ENCODE measurements around the gene GRIK1.
"Not testable (repeated sequence)": the region's sequence is repeated elsewhere in the genome, so short reads cannot be mapped to it uniquely, and the experiment has no call there.

The GRIK1 gene

GRCh38 chr21:29939924-29940275 lies at the start of gene GRIK1:
GRIK1 (minus strand) TSS chr21:29939996.
- Histone ChIP-seq H3K4me1 (ENCODE audit: control insufficient read depth, insufficient read depth, low read length) (no peaks in the 10 kb centered on the region; the same call in 1 of the 2 replicates), H3K27ac (ENCODE audit: low read length) (no peak within 1 kb of the TSS), H3K4me3 (ENCODE audit: low read length) (peak within 1 kb of the TSS; percentile 29; the same call in 1 of the 2 replicates), H3K9me3 (ENCODE audit: control insufficient read depth, insufficient read depth, low read length) (no peaks in the 10 kb centered on the region), H3K36me3 (ENCODE audit: control insufficient read depth, insufficient read depth, low read length) (no peaks in the 10 kb centered on the region), H3K27me3 (ENCODE audit: control insufficient read depth, insufficient read depth, low read length) (peaks cover 25% of the 10 kb centered on the region)
- no CpG with 5 or more reads among the region's 17 CpGs for WGBS (ENCODE audit: insufficient coverage, insufficient read length)
- DNase-seq (ENCODE audit: low read depth, low spot score) = no peak

DNA sequence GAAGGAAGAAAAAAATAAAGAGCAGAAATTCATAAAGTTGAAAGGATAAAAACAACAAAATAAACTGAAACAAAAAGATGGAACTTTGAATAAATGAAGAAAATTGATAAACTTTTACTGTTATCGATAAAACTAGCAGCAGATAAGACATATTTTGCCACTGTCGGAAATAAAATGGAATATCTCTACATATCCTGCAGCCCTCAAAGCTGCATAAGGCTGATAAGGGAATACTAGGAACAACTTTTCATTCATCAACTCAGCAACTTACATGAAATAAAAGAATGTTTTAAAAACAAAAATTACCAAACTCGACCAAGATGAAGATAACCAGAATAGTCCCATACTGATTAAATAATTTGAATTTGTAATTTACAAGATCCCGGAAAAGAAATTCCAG lies 48.0 kb upstream of the GRIK1 start:
- Histone ChIP-seq H3K4me1 (ENCODE audit: control insufficient read depth, insufficient read depth, low read length) (no peaks in the 10 kb centered on the region), H3K4me3 (ENCODE audit: low read length) (no peak overlapping the region), H3K36me3 (ENCODE audit: control insufficient read depth, insufficient read depth, low read length) (no peaks in the 10 kb centered on the region), H3K27ac (ENCODE audit: low read length) (no peak overlapping the region), H3K27me3 (ENCODE audit: control insufficient read depth, insufficient read depth, low read length) (no peaks in the 10 kb centered on the region), H3K9me3 (ENCODE audit: control insufficient read depth, insufficient read depth, low read length) (no peaks in the 10 kb centered on the region)
- DNase-seq (ENCODE audit: low read depth, low spot score) = no peak
- WGBS (ENCODE audit: insufficient coverage, insufficient read length) = no CpG with 5 or more reads among the region's 4 CpGs

DNA sequence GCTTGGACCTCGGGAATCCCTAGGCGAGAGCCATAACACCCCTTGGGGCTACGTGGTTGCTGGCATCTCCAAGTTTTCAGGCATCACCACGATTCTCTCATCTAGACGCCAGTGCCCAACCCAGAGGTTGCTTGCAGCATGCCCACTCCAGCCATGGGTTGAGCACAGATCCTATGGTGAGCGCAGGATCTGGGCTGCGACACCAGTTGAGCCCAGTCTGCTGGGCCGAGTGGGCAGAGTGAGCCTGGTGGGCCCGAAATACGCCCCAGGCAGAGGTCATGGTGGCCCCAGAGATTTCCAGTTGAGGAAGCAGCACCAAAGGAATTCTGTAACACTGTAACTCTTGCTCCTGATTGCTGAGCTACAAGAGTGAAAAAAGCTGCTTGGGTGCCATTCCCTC lies 46.1 kb upstream of the GRIK1 start:
- H3K9me3 ChIP-seq (ENCODE audit: control insufficient read depth, insufficient read depth, low read length) = no peaks in the 10 kb centered on the region
- no peaks in the 10 kb centered on the region for H3K27me3 ChIP-seq (ENCODE audit: control insufficient read depth, insufficient read depth, low read length)
- H3K36me3 ChIP-seq (ENCODE audit: control insufficient read depth, insufficient read depth, low read length) = no peaks in the 10 kb centered on the region
- WGBS (ENCODE audit: insufficient coverage, insufficient read length) = no CpG with 5 or more reads among the region's 10 CpGs
- no peaks in the 10 kb centered on the region for H3K4me1 ChIP-seq (ENCODE audit: control insufficient read depth, insufficient read depth, low read length)
- no peak overlapping the region for H3K4me3 ChIP-seq (ENCODE audit: low read length)
- DNase-seq (ENCODE audit: low read depth, low spot score) = no peak
- no peak overlapping the region for H3K27ac ChIP-seq (ENCODE audit: low read length)

DNA sequence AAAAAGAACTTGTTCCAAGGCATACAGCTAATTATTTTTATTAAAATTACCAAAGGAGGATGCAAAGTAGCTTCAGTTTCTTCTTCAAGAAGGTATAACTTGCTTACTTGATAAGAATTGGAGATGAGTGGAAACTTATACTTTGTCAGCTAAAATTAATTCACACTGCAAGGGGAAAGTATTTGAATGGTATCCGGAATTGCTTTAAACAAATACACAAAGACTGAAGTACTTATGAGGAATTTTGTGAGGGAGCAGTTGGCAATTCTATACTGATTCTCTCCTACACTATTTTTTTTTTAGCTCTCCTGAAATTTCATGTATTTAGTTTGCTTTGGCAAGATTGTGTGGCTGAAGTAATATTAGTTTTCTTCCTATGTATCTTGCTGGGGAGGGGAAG lies 39.2 kb upstream of the GRIK1 start:
- Histone ChIP-seq H3K27me3 (ENCODE audit: control insufficient read depth, insufficient read depth, low read length) (no peaks in the 10 kb centered on the region), H3K4me3 (ENCODE audit: low read length) (no peak overlapping the region), H3K9me3 (ENCODE audit: control insufficient read depth, insufficient read depth, low read length) (no peaks in the 10 kb centered on the region), H3K27ac (ENCODE audit: low read length) (no peak overlapping the region), H3K36me3 (ENCODE audit: control insufficient read depth, insufficient read depth, low read length) (no peaks in the 10 kb centered on the region), H3K4me1 (ENCODE audit: control insufficient read depth, insufficient read depth, low read length) (no peaks in the 10 kb centered on the region)
- no peak for DNase-seq (ENCODE audit: low read depth, low spot score)
- no CpG with 5 or more reads among the region's 1 CpG for WGBS (ENCODE audit: insufficient coverage, insufficient read length)

DNA sequence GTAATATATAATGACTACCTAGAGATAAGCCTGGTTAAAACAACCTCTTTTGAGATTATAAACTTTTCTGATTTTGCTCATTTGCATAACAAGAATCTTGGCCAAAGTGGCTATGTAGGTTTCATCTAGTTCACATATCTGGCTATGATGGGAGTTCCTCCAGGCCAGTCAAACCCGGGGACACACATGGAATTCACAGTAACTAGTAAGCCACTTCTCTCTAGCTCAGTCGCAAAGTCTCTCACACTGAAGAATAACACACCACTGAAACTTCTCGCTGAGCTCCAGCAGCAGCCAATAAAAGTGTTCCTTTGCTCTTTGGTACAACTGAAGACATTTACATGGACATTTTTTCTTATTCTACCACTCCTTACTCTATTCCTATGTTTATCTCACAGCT lies 36.0 kb upstream of the GRIK1 start:
- no CpG with 5 or more reads among the region's 3 CpGs for WGBS (ENCODE audit: insufficient coverage, insufficient read length)
- Histone ChIP-seq H3K4me3 (ENCODE audit: low read length) (no peak overlapping the region), H3K4me1 (ENCODE audit: control insufficient read depth, insufficient read depth, low read length) (no peaks in the 10 kb centered on the region), H3K27ac (ENCODE audit: low read length) (no peak overlapping the region), H3K9me3 (ENCODE audit: control insufficient read depth, insufficient read depth, low read length) (no peaks in the 10 kb centered on the region), H3K27me3 (ENCODE audit: control insufficient read depth, insufficient read depth, low read length) (no peaks in the 10 kb centered on the region), H3K36me3 (ENCODE audit: control insufficient read depth, insufficient read depth, low read length) (no peaks in the 10 kb centered on the region)
- DNase-seq (ENCODE audit: low read depth, low spot score) = no peak

DNA sequence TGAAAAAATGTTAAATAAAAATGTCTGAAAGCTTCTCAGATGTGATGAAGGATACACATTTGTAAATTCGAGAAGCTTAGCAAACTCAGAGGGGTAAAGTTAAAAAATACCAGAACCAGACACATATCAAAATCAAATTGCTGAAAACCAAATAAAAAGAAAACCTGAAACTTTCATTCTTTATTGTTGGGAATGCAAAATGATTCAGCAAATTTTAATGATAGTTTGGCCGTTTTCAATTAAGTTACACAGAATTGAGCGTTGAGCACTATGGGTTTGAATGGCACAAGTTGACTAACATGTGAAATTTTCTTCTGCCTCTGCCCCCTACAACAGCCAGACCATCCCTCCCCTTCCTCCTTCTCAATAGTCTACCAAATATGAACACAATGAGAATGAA lies 33.5 kb upstream of the GRIK1 start:
- H3K9me3 ChIP-seq (ENCODE audit: control insufficient read depth, insufficient read depth, low read length) = no peaks in the 10 kb centered on the region
- H3K4me3 ChIP-seq (ENCODE audit: low read length) = no peak overlapping the region
- H3K4me1 ChIP-seq (ENCODE audit: control insufficient read depth, insufficient read depth, low read length) = no peaks in the 10 kb centered on the region
- H3K27me3 ChIP-seq (ENCODE audit: control insufficient read depth, insufficient read depth, low read length) = no peaks in the 10 kb centered on the region
- WGBS (ENCODE audit: insufficient coverage, insufficient read length) = no CpG with 5 or more reads among the region's 3 CpGs
- no peak for DNase-seq (ENCODE audit: low read depth, low spot score)
- H3K27ac ChIP-seq (ENCODE audit: low read length) = no peak overlapping the region
- no peaks in the 10 kb centered on the region for H3K36me3 ChIP-seq (ENCODE audit: control insufficient read depth, insufficient read depth, low read length)

DNA sequence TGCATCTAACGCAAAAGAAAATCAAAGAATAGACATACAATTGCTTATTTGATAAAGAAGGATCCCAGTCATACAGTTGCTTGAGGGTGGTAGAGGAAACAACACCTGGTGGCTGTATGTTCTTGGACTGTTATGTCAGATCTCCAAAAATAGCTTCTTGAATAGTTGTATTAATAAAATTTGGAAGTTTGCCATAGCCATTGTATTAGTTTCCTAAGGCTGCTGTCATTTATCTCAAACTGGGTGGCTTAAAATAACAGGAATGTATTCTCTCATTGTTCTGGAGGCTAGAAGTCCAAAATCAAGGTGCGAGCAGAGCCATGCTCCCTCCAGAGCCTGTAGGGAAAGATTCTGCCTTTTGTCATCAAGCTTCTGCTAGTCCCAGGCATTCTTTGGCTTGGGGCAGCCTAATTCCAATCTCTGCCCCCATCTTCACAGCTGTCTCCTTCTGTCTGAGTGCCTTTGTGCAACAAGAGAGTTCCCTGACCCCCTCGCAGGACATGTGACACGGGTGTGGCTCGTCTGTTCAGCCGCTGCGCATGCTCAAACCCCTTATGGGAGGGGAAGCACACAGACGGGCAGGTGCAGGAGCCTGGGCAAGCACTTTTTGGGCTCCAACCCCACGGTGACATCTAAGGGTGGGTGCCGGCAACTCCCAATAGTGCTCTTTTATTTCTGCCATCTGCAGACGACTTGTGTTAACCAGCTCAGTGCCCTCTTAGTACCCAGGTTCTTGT lies 21.7 kb upstream of the GRIK1 start:
- H3K27ac ChIP-seq (ENCODE audit: low read length) = no peak overlapping the region
- 91% methylated on average over 1 of the region's 11 CpGs for WGBS (ENCODE audit: insufficient coverage, insufficient read length)
- H3K36me3 ChIP-seq (ENCODE audit: control insufficient read depth, insufficient read depth, low read length) = no peaks in the 10 kb centered on the region
- H3K9me3 ChIP-seq (ENCODE audit: control insufficient read depth, insufficient read depth, low read length) = no peaks in the 10 kb centered on the region
- H3K4me1 ChIP-seq (ENCODE audit: control insufficient read depth, insufficient read depth, low read length) = no peaks in the 10 kb centered on the region
- no peak for DNase-seq (ENCODE audit: low read depth, low spot score)
- H3K27me3 ChIP-seq (ENCODE audit: control insufficient read depth, insufficient read depth, low read length) = no peaks in the 10 kb centered on the region
- H3K4me3 ChIP-seq (ENCODE audit: low read length) = no peak overlapping the region

DNA sequence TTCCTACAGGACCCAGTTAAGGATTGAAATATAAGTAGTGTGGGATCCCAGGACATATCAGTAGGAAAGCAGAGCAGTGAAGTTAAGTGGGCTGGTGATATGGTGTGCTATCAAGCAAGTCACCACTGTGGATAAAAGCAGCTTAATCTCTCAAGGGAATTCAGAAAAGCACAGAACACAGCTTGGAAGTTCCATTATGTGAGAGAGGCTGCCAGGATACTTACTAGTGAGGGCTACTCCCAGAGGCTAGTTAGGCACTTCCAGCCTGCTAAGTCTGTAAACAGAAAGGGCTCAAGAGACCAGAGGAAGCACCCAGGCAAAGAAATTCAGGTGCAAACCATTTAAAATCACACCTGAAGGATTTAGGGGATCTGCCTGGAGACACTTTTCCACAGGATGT lies 18.8 kb upstream of the GRIK1 start:
- DNase-seq (ENCODE audit: low read depth, low spot score) = no peak
- H3K27me3 ChIP-seq (ENCODE audit: control insufficient read depth, insufficient read depth, low read length) = no peaks in the 10 kb centered on the region
- H3K4me1 ChIP-seq (ENCODE audit: control insufficient read depth, insufficient read depth, low read length) = no peaks in the 10 kb centered on the region
- no peak overlapping the region for H3K4me3 ChIP-seq (ENCODE audit: low read length)
- H3K36me3 ChIP-seq (ENCODE audit: control insufficient read depth, insufficient read depth, low read length) = no peaks in the 10 kb centered on the region
- no peaks in the 10 kb centered on the region for H3K9me3 ChIP-seq (ENCODE audit: control insufficient read depth, insufficient read depth, low read length)
- H3K27ac ChIP-seq (ENCODE audit: low read length) = no peak overlapping the region

DNA sequence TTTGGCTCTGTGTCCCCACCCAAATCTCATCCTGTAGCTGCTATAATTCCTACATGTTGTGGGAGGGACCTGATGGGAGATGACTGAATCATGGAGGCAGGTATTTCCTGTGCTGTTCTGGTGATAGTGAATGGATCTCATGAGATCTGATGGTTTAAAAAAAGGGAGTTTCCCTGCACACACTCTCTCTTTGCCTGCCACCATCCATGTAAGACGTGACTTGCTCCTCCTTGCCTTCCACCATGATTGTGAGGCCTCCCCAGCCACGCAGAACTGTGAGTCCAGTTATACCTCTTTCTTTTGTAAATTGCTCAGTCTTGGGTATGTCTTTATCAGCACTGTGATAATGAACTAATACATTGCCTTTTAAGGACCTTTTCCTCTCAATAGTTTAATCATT lies 18.2 kb upstream of the GRIK1 start:
- not testable (repeated sequence) for DNase-seq (ENCODE audit: low read depth, low spot score); H3K27ac ChIP-seq (ENCODE audit: low read length)
- no CpG with 5 or more reads among the region's 2 CpGs for WGBS (ENCODE audit: insufficient coverage, insufficient read length)

GRCh38 chr21:29953690-29954089 lies 13.9 kb upstream of the GRIK1 start:
- no peak overlapping the region for H3K4me3 ChIP-seq (ENCODE audit: low read length)
- H3K27me3 ChIP-seq (ENCODE audit: control insufficient read depth, insufficient read depth, low read length) = no peaks in the 10 kb centered on the region
- no peaks in the 10 kb centered on the region for H3K4me1 ChIP-seq (ENCODE audit: control insufficient read depth, insufficient read depth, low read length)
- no peak for DNase-seq (ENCODE audit: low read depth, low spot score)
- WGBS (ENCODE audit: insufficient coverage, insufficient read length) = no CpG with 5 or more reads among the region's 2 CpGs
- H3K27ac ChIP-seq (ENCODE audit: low read length) = no peak overlapping the region
- no peaks in the 10 kb centered on the region for H3K9me3 ChIP-seq (ENCODE audit: control insufficient read depth, insufficient read depth, low read length)
- H3K36me3 ChIP-seq (ENCODE audit: control insufficient read depth, insufficient read depth, low read length) = no peaks in the 10 kb centered on the region

More for the DNA sequence above, 18.2 kb upstream of the GRIK1 start:
- H3K4me1 ChIP-seq (ENCODE audit: control insufficient read depth, insufficient read depth, low read length); H3K9me3 ChIP-seq (ENCODE audit: control insufficient read depth, insufficient read depth, low read length); H3K4me3 ChIP-seq (ENCODE audit: low read length); H3K27me3 ChIP-seq (ENCODE audit: control insufficient read depth, insufficient read depth, low read length); H3K36me3 ChIP-seq (ENCODE audit: control insufficient read depth, insufficient read depth, low read length): not testable (repeated sequence)

GRCh38 chr21:29953072-29953471 lies 13.3 kb upstream of the GRIK1 start:
- Histone ChIP-seq H3K27ac (ENCODE audit: low read length) (no peak overlapping the region), H3K36me3 (ENCODE audit: control insufficient read depth, insufficient read depth, low read length) (no peaks in the 10 kb centered on the region), H3K9me3 (ENCODE audit: control insufficient read depth, insufficient read depth, low read length) (no peaks in the 10 kb centered on the region), H3K27me3 (ENCODE audit: control insufficient read depth, insufficient read depth, low read length) (no peaks in the 10 kb centered on the region), H3K4me3 (ENCODE audit: low read length) (no peak overlapping the region), H3K4me1 (ENCODE audit: control insufficient read depth, insufficient read depth, low read length) (no peaks in the 10 kb centered on the region)
- no peak for DNase-seq (ENCODE audit: low read depth, low spot score)
- WGBS (ENCODE audit: insufficient coverage, insufficient read length) = no CpG with 5 or more reads among the region's 4 CpGs
